ENCODE data around the gene SGSM2. TPM values are rescaled to one million over a fixed set of nuclear protein-coding genes. Genes with fewer than 3 reads are reported as not detected.
A peak's percentile ranks its signal among the peaks of the same experiment; 100 is the strongest.

SGSM2 gene
- total and polyA plus RNA-seq, 12 donors = 16.3 to 393 (median 52.9) TPM

DNA sequence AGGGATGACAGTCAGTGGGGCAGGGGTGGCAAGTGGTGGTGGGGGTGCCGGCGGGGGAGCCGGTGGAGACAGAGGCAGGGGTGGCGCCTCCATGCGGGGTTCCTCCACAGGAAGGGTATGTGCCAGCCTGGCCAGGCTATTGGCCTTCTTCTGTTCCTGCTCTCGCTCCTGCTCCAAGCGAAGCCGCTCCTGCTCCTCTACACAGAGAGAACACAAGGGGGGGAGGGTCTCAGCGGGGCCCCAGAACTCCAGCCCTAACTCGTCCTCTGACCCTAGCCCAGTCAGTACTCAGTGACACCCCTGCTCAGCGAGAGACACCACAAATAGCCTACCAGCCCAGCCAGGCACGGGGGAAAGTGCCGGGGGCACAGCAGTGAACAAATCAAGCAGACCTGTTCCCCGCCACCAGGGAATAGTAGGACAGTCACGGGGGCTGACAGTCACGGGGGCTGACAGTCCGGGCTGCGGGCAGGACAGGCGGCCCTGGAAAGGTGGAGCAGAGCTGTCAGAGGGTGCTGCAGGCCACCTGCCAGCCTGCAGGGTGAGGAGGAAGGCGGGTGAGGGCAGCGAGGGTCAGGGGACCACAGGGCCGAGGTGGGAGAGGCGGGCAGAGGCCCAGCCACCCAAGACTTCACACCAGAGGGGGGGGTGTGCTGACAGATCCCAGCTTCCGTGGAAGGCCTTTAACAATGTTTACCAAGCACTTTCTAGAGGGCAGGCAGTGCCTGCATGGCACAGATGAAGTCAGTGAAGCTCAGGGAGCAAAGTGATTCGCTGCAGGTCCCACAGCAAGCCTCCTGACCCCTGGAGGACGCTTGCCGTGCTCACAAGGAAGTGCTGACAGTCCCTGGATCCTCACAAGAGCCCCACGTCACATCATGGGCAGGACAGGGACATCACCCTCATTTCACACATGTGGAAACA, 58.2 kb downstream of the SGSM2 start:
- Histone ChIP-seq H3K9me3 (replicated peaks in 1 of 3) (no peaks in the 10 kb centered on the region), H3K4me1 (replicated peaks in 1 of 2) (peaks cover 58 to 71% of the 10 kb centered on the region in 2 donors), H3K4me3 (peak overlapping the region in 1 of 4 donors; percentile 47), H3K27me3 (no peaks in the 10 kb centered on the region), H3K27ac (peak overlapping the region; percentile 97 to 99 (median 98)), H3K36me3 (replicated peaks in 1 of 2) (no peaks in the 10 kb centered on the region)
- TF ChIP-seq POLR2A (IDR thresholded peaks at IDR 0.05) (no peak), CTCF (IDR thresholded peaks at IDR 0.05) (no peak)
- 53 to 69% (median 60%) methylated on average over 20 to 28 of the region's 28 CpGs for WGBS, 4 donors
- intact Hi-C loops (cut with DNase I) = no loop called here
- DNase-seq = peak in 6 of 7 donors; percentile 42 to 82 (median 62)

GRCh38 chr17:2396192-2396567, 58.9 kb downstream of the SGSM2 start:
- Histone ChIP-seq H3K4me3 (peak overlapping the region in 1 of 4 donors; percentile 47), H3K36me3 (replicated peaks in 1 of 2) (no peaks in the 10 kb centered on the region), H3K27me3 (no peaks in the 10 kb centered on the region), H3K9me3 (replicated peaks in 1 of 3) (no peaks in the 10 kb centered on the region), H3K4me1 (replicated peaks in 1 of 2) (peaks cover 58 to 65% of the 10 kb centered on the region in 2 donors), H3K27ac (peak overlapping the region; percentile 97 to 99 (median 98))
- intact Hi-C loops (cut with DNase I) = no loop called here
- TF ChIP-seq POLR2A (IDR thresholded peaks at IDR 0.05) = no peak
- TF ChIP-seq CTCF (IDR thresholded peaks at IDR 0.05) = no peak
- peak in 1 of 7 donors; percentile 33 for DNase-seq
- 37 to 55% (median 47%) methylated on average over 5 to 7 of the region's 7 CpGs for WGBS, 4 donors

DNA sequence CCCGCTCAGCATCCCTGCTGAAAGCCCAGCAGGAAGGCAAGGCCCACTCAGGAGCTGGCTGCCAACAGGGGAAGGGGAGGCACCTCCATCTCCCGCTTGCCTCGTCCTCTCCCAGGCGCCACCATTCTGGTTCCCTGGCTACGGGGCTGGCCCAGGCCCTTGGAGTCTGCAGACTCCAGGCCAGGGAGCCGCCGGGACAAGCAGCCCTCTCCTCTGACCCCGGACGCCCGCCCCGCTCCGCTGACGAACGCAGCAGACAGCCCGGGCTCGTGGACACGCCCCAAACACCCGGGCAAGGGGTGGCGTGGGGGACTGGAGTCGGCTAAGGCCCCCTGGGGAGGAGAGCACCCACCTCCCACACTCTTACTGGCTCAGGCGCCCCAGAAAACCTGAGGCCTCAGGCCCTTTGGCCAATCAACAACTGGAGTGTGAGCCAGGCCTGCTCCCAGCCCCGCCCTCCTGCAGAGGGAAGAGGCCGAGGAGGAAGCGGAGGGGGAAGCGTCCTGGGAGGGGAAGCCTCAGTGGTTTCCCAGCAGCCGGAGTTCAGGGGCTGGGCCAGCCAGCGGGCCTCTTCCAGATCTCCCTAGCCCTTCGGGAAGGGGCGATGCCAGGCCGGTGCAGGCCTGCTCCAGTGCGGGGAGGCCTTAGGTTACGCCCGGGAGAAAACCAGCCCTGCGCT, 59.4 kb downstream of the SGSM2 start:
- Histone ChIP-seq H3K27ac (peak overlapping the region; percentile 97 to 99 (median 98)), H3K36me3 (replicated peaks in 1 of 2) (no peaks in the 10 kb centered on the region), H3K9me3 (replicated peaks in 1 of 3) (no peaks in the 10 kb centered on the region), H3K4me1 (replicated peaks in 1 of 2) (peaks cover 54 to 59% of the 10 kb centered on the region in 2 donors), H3K4me3 (peak overlapping the region in 1 of 4 donors; percentile 47), H3K27me3 (no peaks in the 10 kb centered on the region)
- DNase-seq = peak; percentile 94 to 99 (median 98)
- TF ChIP-seq POLR2A (IDR thresholded peaks at IDR 0.05) = peak; percentile 58 to 92
- no peak for TF ChIP-seq CTCF (IDR thresholded peaks at IDR 0.05)
- intact Hi-C loops (cut with DNase I) = no loop called here
- 0 to 13% (median 7%) methylated on average over 11 to 34 of the region's 34 CpGs for WGBS, 4 donors

All from adrenal gland (tissue), 12 donors.